Right renal pelvis (tissue), 4 donors: Measurements from ENCODE around the gene SLC38A8. TPM values are rescaled to one million over a fixed set of nuclear protein-coding genes. Genes with fewer than 3 reads are reported as not detected.

Experiments
- DNase-seq, 4 donors: peaks; one replicate each; pipeline ENCODE4 v3.0.0-alpha.2; 2013; ENCODE audit warnings: low read depth in 4 of 4, low spot score in 3 of 4, missing footprints in 1 of 4
- polyA plus RNA-seq, 4 donors: library from polyadenylated mRNA; unstranded; fragments of 120-200 nt; gene quantifications; one replicate each; pipeline ENCODE4 v1.2.1, GENCODE V29; 2013; ENCODE audit not compliant: insufficient read length in 4 of 4

The SLC38A8 gene
- polyA plus RNA-seq, 4 donors: 0.27 TPM; not detected in 3

GRCh38 chr16:83973077-83973476, 69.5 kb downstream of the SLC38A8 start:
- no peak for DNase-seq

GRCh38 chr16:83972256-83973008, 70.2 kb downstream of the SLC38A8 start:
- DNase-seq: no peak

GRCh38 chr16:83971165-83972130, 71.1 kb downstream of the SLC38A8 start:
- no peak for DNase-seq

- DNase-seq: no peak
Observed at GRCh38 chr16:83970430-83970815, 72.2 kb downstream of the SLC38A8 start.

- DNase-seq: no peak
Observed at GRCh38 chr16:83969771-83970429, 72.7 kb downstream of the SLC38A8 start.

GRCh38 chr16:83968891-83969649, 73.5 kb downstream of the SLC38A8 start:
- DNase-seq: no peak

GRCh38 chr16:83968306-83968851, 74.2 kb downstream of the SLC38A8 start:
- DNase-seq: no peak

GRCh38 chr16:83967838-83968305, 74.7 kb downstream of the SLC38A8 start, which contains the start of gene NECAB2:
Gene NECAB2, plus strand, starts transcription at chr16:83968244. Its CDS starts 405 bp downstream, at chr16:83968649.
- no peak for DNase-seq

- no peak for DNase-seq
Observed at GRCh38 chr16:83967091-83967490, 75.5 kb downstream of the SLC38A8 start.

- DNase-seq: no peak
Observed at GRCh38 chr16:83966153-83966696, 76.4 kb downstream of the SLC38A8 start.

GRCh38 chr16:83965444-83966152, 77.0 kb downstream of the SLC38A8 start:
- no peak for DNase-seq

GRCh38 chr16:83964684-83965443, 77.7 kb downstream of the SLC38A8 start:
- no peak for DNase-seq

GRCh38 chr16:83963277-83964119, 79.1 kb downstream of the SLC38A8 start:
- DNase-seq: no peak

GRCh38 chr16:83961591-83961990, 81.0 kb downstream of the SLC38A8 start:
- DNase-seq: no peak

GRCh38 chr16:83960521-83961249, 81.9 kb downstream of the SLC38A8 start:
- DNase-seq: no peak
